HEK293 (cell line): Measurements from ENCODE around the gene AIF1L.

Experiments used
- MYNN ChIP-seq: fragments of 450-650 bp; formaldehyde crosslinking; IDR thresholded peaks from 2 replicates; pipeline ENCODE4 v1.5.1; 2016; ENCODE audit warnings: missing biosample characterization, missing genetic modification characterization, borderline replicate concordance
- ZBTB21 ChIP-seq: fragments of 450-650 bp; formaldehyde crosslinking; IDR thresholded peaks from 2 replicates; pipeline ENCODE4 v1.5.1; 2017; ENCODE audit warnings: missing biosample characterization, missing genetic modification characterization
- ZNF24 ChIP-seq: fragments of 450-650 bp; formaldehyde crosslinking; IDR thresholded peaks from 2 replicates; pipeline ENCODE4 v1.5.1; 2016; ENCODE audit warnings: missing biosample characterization, missing genetic modification characterization
- TF ChIP-seq, protein P1 (sequence below): fragments of 450-650 bp; formaldehyde crosslinking; IDR thresholded peaks from 2 replicates; pipeline ENCODE4 v1.5.1; 2016; ENCODE audit warnings: missing biosample characterization, missing genetic modification characterization

DNA sequence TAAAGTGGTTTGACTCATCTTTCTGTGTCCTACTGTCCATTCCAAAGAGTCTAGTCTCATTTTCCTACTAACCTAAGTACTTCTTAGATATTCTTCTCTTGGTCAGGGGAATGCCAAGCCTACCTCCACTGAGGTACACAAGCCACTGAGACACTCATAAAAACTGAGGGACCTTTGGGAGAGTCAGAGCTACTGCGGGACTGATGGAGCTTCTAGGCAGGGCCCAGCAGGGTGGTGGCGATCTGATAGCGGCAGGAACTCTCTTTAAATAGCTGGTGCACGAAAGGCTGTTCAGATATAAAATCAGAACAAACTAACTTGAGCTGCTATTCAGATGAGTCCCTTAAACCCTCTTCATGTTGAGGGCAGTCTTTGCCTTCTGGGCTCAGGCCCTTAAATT, 43.8 kb downstream of the AIF1L start:
- TF ChIP-seq, protein P1, sequence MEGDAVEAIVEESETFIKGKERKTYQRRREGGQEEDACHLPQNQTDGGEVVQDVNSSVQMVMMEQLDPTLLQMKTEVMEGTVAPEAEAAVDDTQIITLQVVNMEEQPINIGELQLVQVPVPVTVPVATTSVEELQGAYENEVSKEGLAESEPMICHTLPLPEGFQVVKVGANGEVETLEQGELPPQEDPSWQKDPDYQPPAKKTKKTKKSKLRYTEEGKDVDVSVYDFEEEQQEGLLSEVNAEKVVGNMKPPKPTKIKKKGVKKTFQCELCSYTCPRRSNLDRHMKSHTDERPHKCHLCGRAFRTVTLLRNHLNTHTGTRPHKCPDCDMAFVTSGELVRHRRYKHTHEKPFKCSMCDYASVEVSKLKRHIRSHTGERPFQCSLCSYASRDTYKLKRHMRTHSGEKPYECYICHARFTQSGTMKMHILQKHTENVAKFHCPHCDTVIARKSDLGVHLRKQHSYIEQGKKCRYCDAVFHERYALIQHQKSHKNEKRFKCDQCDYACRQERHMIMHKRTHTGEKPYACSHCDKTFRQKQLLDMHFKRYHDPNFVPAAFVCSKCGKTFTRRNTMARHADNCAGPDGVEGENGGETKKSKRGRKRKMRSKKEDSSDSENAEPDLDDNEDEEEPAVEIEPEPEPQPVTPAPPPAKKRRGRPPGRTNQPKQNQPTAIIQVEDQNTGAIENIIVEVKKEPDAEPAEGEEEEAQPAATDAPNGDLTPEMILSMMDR (tag by site-specific recombination), result no peak
- no peak for TF ChIP-seq ZBTB21 (tag by site-specific recombination)
- TF ChIP-seq MYNN (tag by site-specific recombination), result no peak
- TF ChIP-seq ZNF24 (tag by site-specific recombination), result no peak
